Stomach smooth muscle (tissue), 2 donors: ENCODE results near the gene CNNM1.

Source experiments
- H3K27ac ChIP-seq: one replicate; pipeline ENCODE4 v1.7.0; 2013; ENCODE audit warnings: mild to moderate bottlenecking, low read length, inconsistent platforms
- H3K27me3 ChIP-seq, 2 donors: one replicate each; pipeline ENCODE4 v1.7.0; 2013; ENCODE audit warnings: low read length in 2 of 2; ENCODE audit not compliant: insufficient read depth in 2 of 2, control insufficient read depth in 1 of 2
- H3K36me3 ChIP-seq, 2 donors: one replicate each; pipeline ENCODE4 v1.7.0; 2013; ENCODE audit warnings: low read length in 2 of 2; ENCODE audit not compliant: control insufficient read depth in 2 of 2, insufficient read depth in 2 of 2
- H3K4me1 ChIP-seq: one replicate; pipeline ENCODE4 v1.7.0; 2013; ENCODE audit warnings: low read length; ENCODE audit not compliant: control insufficient read depth, insufficient read depth
- H3K4me3 ChIP-seq, 2 donors: one replicate each; pipeline ENCODE4 v1.7.0; 2013; ENCODE audit warnings: low read length in 2 of 2
- H3K9ac ChIP-seq, 2 donors: one replicate each; pipeline ENCODE4 v1.7.0; 2013; ENCODE audit warnings: low read length in 2 of 2, mild to moderate bottlenecking in 1 of 2
- H3K9me3 ChIP-seq, 2 donors: one replicate each; pipeline ENCODE4 v1.7.0; 2013; ENCODE audit warnings: low read length in 2 of 2; ENCODE audit not compliant: control insufficient read depth in 2 of 2
- donor health status: healthy.
- donor health status: Pancreatic carcinoma.

CNNM1 gene

GRCh38 chr10:99337311-99337811, 8.2 kb downstream of the CNNM1 start:
- no peak overlapping the region for H3K27ac ChIP-seq
- H3K4me3 ChIP-seq: no peak overlapping the region
- no peaks in the 10 kb centered on the region for H3K27me3 ChIP-seq
- H3K4me1 ChIP-seq: no peaks in the 10 kb centered on the region
- no peak overlapping the region for H3K9ac ChIP-seq
- H3K36me3 ChIP-seq: no peaks in the 10 kb centered on the region
- H3K9me3 ChIP-seq: no peaks in the 10 kb centered on the region

- Histone ChIP-seq H3K36me3 (no peaks in the 10 kb centered on the region), H3K9me3 (no peaks in the 10 kb centered on the region), H3K9ac (no peak overlapping the region), H3K4me3 (no peak overlapping the region), H3K4me1 (no peaks in the 10 kb centered on the region), H3K27ac (no peak overlapping the region), H3K27me3 (no peaks in the 10 kb centered on the region)
Measured at GRCh38 chr10:99337901-99338300, 8.7 kb downstream of the CNNM1 start.

- Histone ChIP-seq H3K9ac (no peak overlapping the region), H3K4me1 (no peaks in the 10 kb centered on the region), H3K9me3 (no peaks in the 10 kb centered on the region), H3K27ac (no peak overlapping the region), H3K27me3 (no peaks in the 10 kb centered on the region), H3K36me3 (no peaks in the 10 kb centered on the region), H3K4me3 (no peak overlapping the region)
Measured at GRCh38 chr10:99339077-99339476, 9.9 kb downstream of the CNNM1 start.

- Histone ChIP-seq H3K4me1 (no peaks in the 10 kb centered on the region), H3K27me3 (no peaks in the 10 kb centered on the region), H3K9ac (no peak overlapping the region), H3K9me3 (no peaks in the 10 kb centered on the region), H3K36me3 (no peaks in the 10 kb centered on the region), H3K4me3 (no peak overlapping the region), H3K27ac (no peak overlapping the region)
Measured at GRCh38 chr10:99339563-99340047, 10.4 kb downstream of the CNNM1 start.

GRCh38 chr10:99340650-99341049, 11.5 kb downstream of the CNNM1 start:
- no peak overlapping the region for H3K9ac ChIP-seq
- H3K4me1 ChIP-seq: no peaks in the 10 kb centered on the region
- H3K4me3 ChIP-seq: no peak overlapping the region
- no peaks in the 10 kb centered on the region for H3K9me3 ChIP-seq
- no peak overlapping the region for H3K27ac ChIP-seq
- no peaks in the 10 kb centered on the region for H3K27me3 ChIP-seq
- H3K36me3 ChIP-seq: no peaks in the 10 kb centered on the region

GRCh38 chr10:99341248-99341647, 12.1 kb downstream of the CNNM1 start:
- Histone ChIP-seq H3K4me3 (no peak overlapping the region), H3K9ac (no peak overlapping the region), H3K4me1 (no peaks in the 10 kb centered on the region), H3K27me3 (no peaks in the 10 kb centered on the region), H3K27ac (no peak overlapping the region), H3K9me3 (no peaks in the 10 kb centered on the region), H3K36me3 (no peaks in the 10 kb centered on the region)

GRCh38 chr10:99341860-99342490, 12.8 kb downstream of the CNNM1 start:
- Histone ChIP-seq H3K4me1 (no peaks in the 10 kb centered on the region), H3K9me3 (no peaks in the 10 kb centered on the region), H3K4me3 (no peak overlapping the region), H3K9ac (no peak overlapping the region), H3K27me3 (no peaks in the 10 kb centered on the region), H3K27ac (no peak overlapping the region), H3K36me3 (no peaks in the 10 kb centered on the region)

GRCh38 chr10:99343262-99343661, 14.1 kb downstream of the CNNM1 start:
- Histone ChIP-seq H3K36me3 (no peaks in the 10 kb centered on the region), H3K9me3 (no peaks in the 10 kb centered on the region), H3K9ac (no peak overlapping the region), H3K27me3 (no peaks in the 10 kb centered on the region), H3K4me1 (no peaks in the 10 kb centered on the region), H3K27ac (no peak overlapping the region), H3K4me3 (no peak overlapping the region)

GRCh38 chr10:99344715-99345114, 15.6 kb downstream of the CNNM1 start:
- Histone ChIP-seq H3K4me3 (no peak overlapping the region), H3K36me3 (no peaks in the 10 kb centered on the region), H3K27me3 (no peaks in the 10 kb centered on the region), H3K27ac (no peak overlapping the region), H3K4me1 (no peaks in the 10 kb centered on the region), H3K9ac (no peak overlapping the region), H3K9me3 (no peaks in the 10 kb centered on the region)

GRCh38 chr10:99345350-99345749, 16.2 kb downstream of the CNNM1 start:
- Histone ChIP-seq H3K36me3 (no peaks in the 10 kb centered on the region), H3K9me3 (no peaks in the 10 kb centered on the region), H3K4me3 (no peak overlapping the region), H3K9ac (no peak overlapping the region), H3K4me1 (no peaks in the 10 kb centered on the region), H3K27me3 (no peaks in the 10 kb centered on the region), H3K27ac (no peak overlapping the region)

GRCh38 chr10:99346247-99346646, 17.1 kb downstream of the CNNM1 start:
- no peak overlapping the region for H3K9ac ChIP-seq
- H3K4me1 ChIP-seq: no peaks in the 10 kb centered on the region
- H3K27me3 ChIP-seq: no peaks in the 10 kb centered on the region

More at GRCh38 chr10:99346247-99346646, 17.1 kb downstream of the CNNM1 start:
- Histone ChIP-seq H3K9me3 (no peaks in the 10 kb centered on the region), H3K27ac (no peak overlapping the region), H3K4me3 (no peak overlapping the region), H3K36me3 (no peaks in the 10 kb centered on the region)
